HUES6 (cell line): ENCODE measurements around the gene PPP1R16B.

ENCODE experiments used
- H3K27ac ChIP-seq: 2 replicates; pipeline ENCODE4 v1.7.0; 2013; ENCODE audit warnings: low read depth, mild to moderate bottlenecking, low read length, inconsistent platforms
- H3K27me3 ChIP-seq: 2 replicates; pipeline ENCODE4 v1.6.1; 2013; ENCODE audit warnings: low read length; ENCODE audit not compliant: control insufficient read depth, insufficient read depth
- H3K36me3 ChIP-seq: 2 replicates; pipeline ENCODE4 v1.6.1; 2013; ENCODE audit warnings: low read length; ENCODE audit not compliant: control insufficient read depth, insufficient read depth
- H3K4me1 ChIP-seq: 2 replicates; pipeline ENCODE4 v1.6.1; 2013; ENCODE audit warnings: low read length; ENCODE audit not compliant: control insufficient read depth, insufficient read depth
- H3K4me3 ChIP-seq: 2 replicates; pipeline ENCODE4 v1.5.1; 2013; ENCODE audit warnings: low read depth, low read length
- H3K9ac ChIP-seq: one replicate; pipeline ENCODE4 v1.6.1; 2013; ENCODE audit warnings: mild to moderate bottlenecking, low read length
- H3K9me3 ChIP-seq: 2 replicates; pipeline ENCODE4 v1.6.1; 2013; ENCODE audit warnings: low read depth, low read length; ENCODE audit not compliant: control insufficient read depth, insufficient read depth

PPP1R16B gene

DNA sequence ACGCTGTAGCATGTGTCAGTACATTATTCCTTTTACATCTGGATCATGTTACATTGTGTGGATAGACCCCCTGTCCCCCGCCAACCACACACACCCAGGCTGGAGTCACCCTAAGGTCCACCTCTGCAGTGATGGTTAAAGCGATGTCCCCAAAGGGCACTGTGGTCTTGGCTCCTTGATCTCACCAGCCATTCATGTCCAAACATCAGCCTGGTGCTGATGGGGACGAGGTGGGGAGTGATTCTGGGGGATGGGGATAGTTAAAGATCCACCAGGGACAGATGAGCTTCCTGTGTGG lies 61.5 kb downstream of the PPP1R16B start:
- no peak overlapping the region for H3K4me3 ChIP-seq
- no peak overlapping the region for H3K27ac ChIP-seq
- H3K4me1 ChIP-seq, result peaks cover 20% of the 10 kb centered on the region
- H3K36me3 ChIP-seq, result no peaks in the 10 kb centered on the region
- H3K9ac ChIP-seq, result no peak overlapping the region
- H3K9me3 ChIP-seq, result no peaks in the 10 kb centered on the region
- no peaks in the 10 kb centered on the region for H3K27me3 ChIP-seq

DNA sequence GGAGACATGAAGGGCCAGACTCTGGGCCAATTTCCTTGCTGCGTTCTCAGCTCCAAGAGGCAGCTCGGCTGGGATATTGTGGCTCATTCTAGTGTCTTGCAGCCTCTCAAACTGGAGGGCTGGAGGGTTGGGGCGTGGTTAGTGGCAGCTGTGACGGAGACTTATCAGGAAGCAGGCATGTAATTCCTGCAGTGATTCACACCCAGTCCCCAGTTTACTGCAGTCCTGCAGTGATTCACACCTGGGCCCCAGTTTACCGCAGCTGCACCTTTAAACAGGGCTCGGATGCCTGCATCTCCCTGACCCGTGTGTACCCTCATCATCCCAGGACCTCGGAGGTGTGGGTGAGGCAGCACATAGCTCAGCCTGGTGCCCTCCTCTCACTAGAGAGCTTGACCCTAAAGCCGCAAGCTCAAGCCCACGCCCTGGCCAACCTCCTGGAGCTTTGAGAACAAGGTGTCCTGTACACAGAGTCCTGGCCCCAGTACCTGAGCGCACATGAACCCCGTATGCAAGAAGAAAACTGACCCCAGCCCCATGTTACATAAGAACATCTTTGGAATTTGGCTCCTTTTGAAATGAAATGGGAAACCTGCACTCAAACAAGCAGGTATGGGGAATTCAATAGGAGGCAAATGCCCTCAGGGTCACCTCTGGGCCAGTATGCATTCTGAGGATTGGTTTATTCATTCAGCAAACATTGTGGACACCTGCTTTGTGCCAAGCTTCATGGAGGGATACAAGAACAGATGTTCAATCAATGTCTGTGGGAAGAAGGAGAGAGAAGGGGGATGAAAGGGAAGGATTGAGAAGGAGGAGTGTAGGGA lies 65.4 kb downstream of the PPP1R16B start:
- Histone ChIP-seq H3K27ac (no peak overlapping the region), H3K27me3 (0 out of 2 replicates have a peak, but pooled peaks cover 2% of the 10 kb centered on the region), H3K4me1 (peaks cover 32% of the 10 kb centered on the region), H3K4me3 (no peak overlapping the region), H3K9me3 (no peaks in the 10 kb centered on the region), H3K9ac (no peak overlapping the region), H3K36me3 (no peaks in the 10 kb centered on the region)

GRCh38 chr20:38871560-38871953 lies 66.1 kb downstream of the PPP1R16B start:
- H3K9ac ChIP-seq, result no peak overlapping the region

DNA sequence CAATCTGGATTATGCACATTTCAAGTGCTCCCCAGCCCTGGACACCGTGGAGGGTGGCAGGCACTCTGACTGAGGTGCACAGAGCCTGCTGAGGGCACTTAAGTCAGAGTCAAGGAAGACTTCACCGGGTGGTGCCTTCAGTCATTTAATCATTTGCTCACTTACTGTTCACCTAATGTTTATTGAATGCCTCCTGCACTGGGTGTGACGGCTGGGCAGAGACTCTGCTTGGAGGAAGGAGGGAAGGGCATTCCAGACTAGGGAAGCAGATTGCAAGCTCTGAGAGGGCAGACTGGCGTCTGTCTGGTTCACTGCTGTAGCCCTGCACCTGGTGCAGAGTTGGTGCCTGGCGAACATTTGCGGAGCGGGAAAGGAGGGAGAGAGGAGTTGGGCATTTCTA lies 66.5 kb downstream of the PPP1R16B start:
- Histone ChIP-seq H3K4me3 (no peak overlapping the region), H3K4me1 (peaks cover 29% of the 10 kb centered on the region), H3K27me3 (0 out of 2 replicates have a peak, but pooled peaks cover 2% of the 10 kb centered on the region), H3K27ac (no peak overlapping the region), H3K36me3 (no peaks in the 10 kb centered on the region), H3K9me3 (no peaks in the 10 kb centered on the region), H3K9ac (no peak overlapping the region)

More at GRCh38 chr20:38871560-38871953, 66.1 kb downstream of the PPP1R16B start:
- Histone ChIP-seq H3K36me3 (no peaks in the 10 kb centered on the region), H3K9me3 (no peaks in the 10 kb centered on the region), H3K27me3 (0 out of 2 replicates have a peak, but pooled peaks cover 2% of the 10 kb centered on the region), H3K4me3 (no peak overlapping the region), H3K4me1 (peaks cover 29% of the 10 kb centered on the region), H3K27ac (no peak overlapping the region)

DNA sequence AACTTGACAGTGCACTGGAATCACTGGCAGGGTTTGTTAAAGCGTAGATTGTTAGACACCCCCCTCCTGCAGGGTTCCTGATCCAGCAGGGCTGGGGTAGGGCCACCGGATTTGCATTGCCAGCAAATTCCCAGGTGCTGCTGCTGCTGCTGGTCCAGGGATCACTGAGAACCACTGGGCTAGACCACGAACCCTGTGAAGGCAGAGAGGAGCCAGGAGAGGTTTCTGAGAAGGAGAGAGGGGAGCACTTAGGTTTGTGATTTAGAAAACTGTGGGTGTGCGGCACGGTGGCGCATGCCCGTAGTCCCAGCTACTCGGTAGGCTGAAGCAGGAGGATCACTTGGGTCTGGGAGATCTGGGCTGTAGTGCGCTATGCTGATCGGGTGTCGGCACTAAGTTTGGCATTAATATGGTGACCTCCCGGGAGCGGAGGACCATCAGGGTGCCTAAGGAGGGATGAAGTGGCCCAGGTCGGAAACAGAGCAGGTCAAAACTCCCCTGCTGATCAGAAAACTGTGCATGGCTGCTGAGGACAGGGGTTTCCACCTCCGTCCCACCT lies 67.1 kb downstream of the PPP1R16B start:
- Histone ChIP-seq H3K9ac (no peak overlapping the region), H3K4me3 (no peak overlapping the region), H3K27me3 (0 out of 2 replicates have a peak, but pooled peaks cover 2% of the 10 kb centered on the region), H3K27ac (no peak overlapping the region), H3K4me1 (peaks cover 29% of the 10 kb centered on the region), H3K9me3 (no peaks in the 10 kb centered on the region), H3K36me3 (no peaks in the 10 kb centered on the region)

DNA sequence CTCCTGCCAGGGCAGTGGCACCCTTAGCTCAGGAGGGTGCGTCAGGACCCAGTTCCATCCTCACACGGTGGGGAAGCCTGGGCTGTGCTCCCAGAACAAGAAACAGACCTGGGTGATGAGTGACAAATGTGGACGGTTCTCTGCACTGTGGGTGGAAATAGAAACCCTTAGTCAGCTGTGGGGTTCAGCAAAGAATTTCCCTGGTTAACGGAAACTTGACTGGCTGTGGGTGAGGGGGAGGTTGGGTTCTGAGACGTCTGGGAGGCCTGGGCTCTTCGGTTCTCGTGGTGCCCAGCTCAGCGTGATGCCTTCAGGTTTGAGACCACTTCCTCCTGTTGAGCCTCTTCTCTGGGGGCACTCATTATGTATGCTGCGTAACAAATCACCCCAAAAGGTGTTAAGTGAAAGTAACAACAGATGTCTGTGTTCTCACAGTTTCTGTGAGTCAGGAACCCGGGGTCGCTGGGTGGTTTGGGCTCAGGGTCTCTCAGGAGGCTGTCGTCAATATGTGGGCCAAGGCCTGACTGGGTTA lies 67.6 kb downstream of the PPP1R16B start:
- Histone ChIP-seq H3K9me3 (no peaks in the 10 kb centered on the region), H3K4me3 (no peak overlapping the region), H3K36me3 (no peaks in the 10 kb centered on the region), H3K4me1 (peaks cover 29% of the 10 kb centered on the region), H3K9ac (no peak overlapping the region), H3K27me3 (0 out of 2 replicates have a peak, but pooled peaks cover 2% of the 10 kb centered on the region), H3K27ac (no peak overlapping the region)

GRCh38 chr20:38874460-38875174 lies 69.1 kb downstream of the PPP1R16B start:
- peaks cover 29% of the 10 kb centered on the region for H3K4me1 ChIP-seq
- H3K27me3 ChIP-seq, result peaks cover 8% of the 10 kb centered on the region; the same call in 1 of the 2 replicates
- no peak overlapping the region for H3K9ac ChIP-seq
- H3K9me3 ChIP-seq, result no peaks in the 10 kb centered on the region
- no peaks in the 10 kb centered on the region for H3K36me3 ChIP-seq
- H3K27ac ChIP-seq, result no peak overlapping the region
- no peak overlapping the region for H3K4me3 ChIP-seq

DNA sequence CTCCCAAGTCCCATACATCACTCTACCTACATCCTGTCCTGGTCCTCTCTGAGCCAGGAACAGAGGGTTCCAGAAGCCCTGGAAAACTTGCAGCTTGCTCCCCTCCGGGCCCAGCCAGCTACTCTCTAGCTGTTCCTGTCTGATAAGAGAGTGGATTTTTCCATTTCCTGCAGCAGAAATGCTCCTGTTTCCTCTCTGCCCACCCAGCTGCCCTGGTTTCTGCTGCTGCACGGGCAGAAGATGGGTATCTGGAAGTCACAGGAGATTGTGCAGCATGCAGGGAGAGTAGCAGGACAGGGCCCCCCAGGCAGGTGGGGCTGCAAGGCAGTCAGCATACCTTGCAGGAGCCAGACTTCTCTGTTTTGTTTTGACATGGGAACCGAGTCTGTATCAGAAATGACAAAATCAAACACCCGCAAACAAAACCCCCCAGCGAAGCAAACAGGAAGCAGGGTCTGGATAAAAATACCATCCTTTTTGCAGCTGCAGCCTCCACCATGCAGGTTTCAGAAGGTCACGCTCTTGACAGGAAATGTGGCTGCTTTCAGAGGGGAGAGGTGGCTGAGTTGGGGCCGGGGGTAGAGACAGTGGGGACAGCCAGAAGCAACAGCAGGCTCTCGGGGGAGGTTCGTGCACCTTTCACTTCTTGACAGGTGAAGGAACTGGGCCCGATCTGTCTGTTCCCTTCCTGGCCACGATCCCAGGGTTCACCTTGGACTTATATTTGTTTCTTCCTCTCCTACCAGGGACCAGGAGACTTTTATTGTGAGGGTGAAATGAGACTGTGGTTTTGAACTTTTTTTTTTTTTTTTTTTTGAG lies 69.9 kb downstream of the PPP1R16B start:
- Histone ChIP-seq H3K4me3 (no peak overlapping the region), H3K27me3 (peaks cover 12% of the 10 kb centered on the region; the same call in 1 of the 2 replicates), H3K9me3 (no peaks in the 10 kb centered on the region), H3K4me1 (peaks cover 26% of the 10 kb centered on the region), H3K36me3 (no peaks in the 10 kb centered on the region), H3K27ac (no peak overlapping the region), H3K9ac (no peak overlapping the region)

GRCh38 chr20:38877483-38877882 lies 72.0 kb downstream of the PPP1R16B start:
- H3K36me3 ChIP-seq, result no peaks in the 10 kb centered on the region
- peaks cover 14% of the 10 kb centered on the region; the same call in 1 of the 2 replicates for H3K4me1 ChIP-seq
- no peaks in the 10 kb centered on the region for H3K9me3 ChIP-seq
- no peak overlapping the region for H3K4me3 ChIP-seq
- peaks cover 12% of the 10 kb centered on the region; the same call in 1 of the 2 replicates for H3K27me3 ChIP-seq
- no peak overlapping the region for H3K27ac ChIP-seq
- no peak overlapping the region for H3K9ac ChIP-seq

- Histone ChIP-seq H3K9me3 (no peaks in the 10 kb centered on the region), H3K4me3 (no peak overlapping the region), H3K9ac (no peak overlapping the region), H3K4me1 (peaks cover 22% of the 10 kb centered on the region), H3K36me3 (no peaks in the 10 kb centered on the region), H3K27me3 (peaks cover 10% of the 10 kb centered on the region; the same call in 1 of the 2 replicates), H3K27ac (no peak overlapping the region)
Measured at GRCh38 chr20:38878866-38879265, 73.4 kb downstream of the PPP1R16B start.
